SK-N-SH (cell line): ENCODE measurements around the gene AEBP1. TPM values are rescaled to one million over a fixed set of nuclear protein-coding genes. Genes with fewer than 3 reads are reported as not detected.

Experiments
- CTCF ChIA-PET: fragments of 300-600, 350-600 bp; formaldehyde crosslinking; extraction: SDS; loops from one replicate; lab custom pipeline; 2021; lab: Yijun Ruan, JAX
- POLR2A ChIA-PET: fragments of 350-600 bp; sonication (Branson Sonifier 250); formaldehyde crosslinking; extraction: SDS; loops from one replicate; lab custom pipeline; 2020; ENCODE audit warnings: antibody characterized with exemption, inconsistent platforms; lab: Yijun Ruan, JAX
- DNase-seq: peaks from one replicate; pipeline ENCODE4 v3.0.0; 2012
- H2AFZ ChIP-seq: fragments of 200-600 bp; sonication (generic); 2 replicates; pipeline ENCODE4 v1.8.1; 2016; ENCODE audit warnings: antibody characterized with exemption, mild to moderate bottlenecking, low read depth
- H3F3A ChIP-seq: fragments of 200-600 bp; sonication (generic); replicated peaks from 2 replicates; pipeline ENCODE3; 2016; ENCODE audit warnings: antibody characterized with exemption, mild to moderate bottlenecking; ENCODE audit not compliant: insufficient read depth
- H3K27ac ChIP-seq, 2 experiments: fragments of 200-500 bp in 1 of 2; fragments of 200-600 bp in 1 of 2; sonication (Bioruptor generic) in 1 of 2; sonication (generic), shearing (Covaris generic) in 1 of 2; 2 replicates each; pipeline versions ENCODE4 v1.5.1 to v1.6.1; 2014 to 2016; ENCODE audit warnings: low read depth in 2 of 2, inconsistent platforms in 1 of 2, low read length in 1 of 2, mild to moderate bottlenecking in 1 of 2, mixed read lengths in 1 of 2
- H3K27me3 ChIP-seq: fragments of 200-600 bp; sonication (generic), shearing (Covaris generic); 2 replicates; pipeline ENCODE4 v1.6.1; 2016; ENCODE audit warnings: mixed run types; ENCODE audit not compliant: insufficient read depth
- H3K36me3 ChIP-seq, 2 experiments: fragments of 200-500 bp in 1 of 2; fragments of 200-600 bp in 1 of 2; sonication (Bioruptor generic) in 1 of 2; sonication (generic) in 1 of 2; replicated peaks in 1 of 2; 2 replicates each; pipeline versions ENCODE3 to v1.5.1; 2014 to 2016; ENCODE audit warnings: low read length in 1 of 2, mild to moderate bottlenecking in 1 of 2; ENCODE audit not compliant: insufficient read depth in 2 of 2, control insufficient read depth in 1 of 2
- H3K4me1 ChIP-seq, 2 experiments: fragments of 200-500 bp in 1 of 2; fragments of 200-600 bp in 1 of 2; sonication (Bioruptor generic) in 1 of 2; sonication (generic), shearing (Covaris generic) in 1 of 2; 2 replicates each; pipeline versions ENCODE4 v1.5.1 to v1.6.1; 2014 to 2016; ENCODE audit warnings: low read depth in 1 of 2, low read length in 1 of 2, mixed run types in 1 of 2; ENCODE audit not compliant: insufficient read depth in 2 of 2, control insufficient read depth in 1 of 2
- H3K4me2 ChIP-seq: fragments of 200-600 bp; sonication (generic), shearing (Covaris generic); 2 replicates; pipeline ENCODE4 v1.6.1; 2017; ENCODE audit warnings: mixed run types
- H3K4me3 ChIP-seq, 2 experiments: fragments of 200-500 bp in 1 of 2; fragments of 200-600 bp in 1 of 2; sonication (Bioruptor generic) in 1 of 2; sonication (generic), shearing (Covaris generic) in 1 of 2; 2 replicates each; pipeline versions ENCODE4 v1.5.1 to v1.8.1; 2014 to 2016; ENCODE audit warnings: low read depth in 2 of 2, inconsistent platforms in 1 of 2, low read length in 1 of 2, mild to moderate bottlenecking in 1 of 2, mixed read lengths in 1 of 2, moderate library complexity in 1 of 2
- H3K79me2 ChIP-seq: fragments of 200-600 bp; sonication (generic); 2 replicates; pipeline ENCODE4 v1.8.1; 2017; ENCODE audit warnings: mild to moderate bottlenecking; ENCODE audit not compliant: insufficient read depth
- H3K9ac ChIP-seq: fragments of 200-600 bp; sonication (generic); 2 replicates; pipeline ENCODE4 v1.6.1; 2017; ENCODE audit warnings: mixed run types
- H3K9me2 ChIP-seq: fragments of 200-600 bp; sonication (generic); 2 replicates; pipeline ENCODE4 v1.6.1; 2017; ENCODE audit warnings: mixed run types
- H3K9me3 ChIP-seq: fragments of 200-600 bp; sonication (generic); 2 replicates; pipeline ENCODE4 v1.6.1; 2017; ENCODE audit warnings: mixed run types, mild to moderate bottlenecking, moderate library complexity
- H4K20me1 ChIP-seq: fragments of 200-600 bp; sonication (generic); 2 replicates; pipeline ENCODE4 v1.6.1; 2017; ENCODE audit warnings: mild to moderate bottlenecking, mixed run types; ENCODE audit not compliant: insufficient read depth
- ELF1 ChIP-seq: IDR thresholded peaks from 2 replicates; pipeline ENCODE4 v1.4.0; 2012
- EZH2phosphoT487 ChIP-seq: fragments of 200-600 bp; sonication (generic); IDR thresholded peaks from 2 replicates; pipeline ENCODE4 v1.6.1; 2017; ENCODE audit warnings: low read depth, mixed run types, mild to moderate bottlenecking, antibody characterized with exemption, moderate library complexity, borderline replicate concordance
- FOXJ3 ChIP-seq: sonication (generic); formaldehyde crosslinking; IDR thresholded peaks from 2 replicates; pipeline ENCODE4 v1.5.1; 2020; ENCODE audit warnings: mild to moderate bottlenecking, missing genetic modification reagents
- FOXM1 ChIP-seq: IDR thresholded peaks from 2 replicates; pipeline ENCODE4 v1.4.0; 2012; ENCODE audit warnings: low read depth, mild to moderate bottlenecking
- MAX ChIP-seq: IDR thresholded peaks from 2 replicates; pipeline ENCODE4 v1.4.0; 2012; ENCODE audit warnings: low read depth
- MEF2A ChIP-seq: IDR thresholded peaks from 2 replicates; pipeline ENCODE4 v1.4.0; 2012; ENCODE audit warnings: low read depth, borderline replicate concordance
- PBX3 ChIP-seq: IDR thresholded peaks from 2 replicates; pipeline ENCODE4; 2012
- POLR2AphosphoS5 ChIP-seq: IDR thresholded peaks from 2 replicates; pipeline ENCODE4 v1.6.1; 2012; ENCODE audit warnings: low read depth, low read length
- REST ChIP-seq: IDR thresholded peaks from 2 replicates; pipeline ENCODE4 v1.6.1; 2012; ENCODE audit warnings: mild to moderate bottlenecking, low read depth, low read length, moderate library complexity
- RFX5 ChIP-seq: IDR thresholded peaks from 2 replicates; pipeline ENCODE4 v1.6.1; 2012; ENCODE audit warnings: mild to moderate bottlenecking, improper control_type of control experiment, low read length
- SIN3A ChIP-seq: IDR thresholded peaks from 2 replicates; pipeline ENCODE4 v1.6.1; 2012; ENCODE audit warnings: low read depth, mild to moderate bottlenecking, low read length, moderate library complexity, borderline replicate concordance
- TAF1 ChIP-seq: IDR thresholded peaks from 2 replicates; pipeline ENCODE4 v1.6.1; 2012; ENCODE audit warnings: low read depth, mild to moderate bottlenecking, low read length, moderate library complexity, borderline replicate concordance
- TCF12 ChIP-seq: IDR thresholded peaks from 2 replicates; pipeline ENCODE4 v1.4.0; 2012
- USF2 ChIP-seq: fragments of 150-350 bp; IDR thresholded peaks from 2 replicates; pipeline ENCODE4 v1.6.1; 2017; ENCODE audit warnings: antibody characterized with exemption, low read length, low read depth, borderline replicate concordance
- ZBTB33 ChIP-seq: IDR thresholded peaks from 2 replicates; pipeline ENCODE4 v1.4.0; 2012; ENCODE audit warnings: low read depth, borderline replicate concordance
- WGBS: methylation state at CpG from one replicate; pipeline ENCODE4 v1.1.6; 2017; ENCODE audit warnings: low lambda C conversion rate; 5-methylcytosine and 5-hydroxymethylcytosine counted together
- polyA plus RNA-seq, 3 experiments: library from polyadenylated mRNA; depleted of rRNA; stranded (reverse); fragments of >200 nt; gene quantifications; 2 replicates each; pipeline ENCODE4 v1.2.3, GENCODE V29; 2012

AEBP1 gene
- polyA plus RNA-seq, 1 of the 3 experiments (the other 2 are of a cell fraction): 105 TPM

- TF ChIP-seq FOXM1: no peak
- TF ChIP-seq EZH2phosphoT487: no peak
- TF ChIP-seq ZBTB33: no peak
- TF ChIP-seq REST: no peak
- no peak for TF ChIP-seq MEF2A
- TF ChIP-seq TAF1: no peak
- no peak for TF ChIP-seq MAX
- no peak for TF ChIP-seq RFX5
- no peak for TF ChIP-seq TCF12
- TF ChIP-seq, all 33 proteins: peak for 5
Measured at GRCh38 chr7:44065431-44066110, 38.6 kb upstream of the AEBP1 start, which contains the start of gene PGAM2 (continued).

- WGBS: 86% methylated on average over 6 of the region's 6 CpGs
- CTCF ChIA-PET: interaction anchor here (0.6 to 1.3 kb wide), 2 partner anchors 9 to 21 kb away, joined by 3 to 4 read pairs; partner anchors contain the start of gene DBNL
- no peaks in the 10 kb centered on the region for H3K79me2 ChIP-seq
- peaks cover 39% of the 10 kb centered on the region for H3F3A ChIP-seq
- peaks cover 1 to 16% of the 10 kb centered on the region in 2 experiments for H3K36me3 ChIP-seq
- H3K27me3 ChIP-seq: no peaks in the 10 kb centered on the region
- peak overlapping the region in 1 of 2 experiments; percentile 18; a peak in 1 of 4 replicates for H3K27ac ChIP-seq
- TF ChIP-seq SIN3A (no peak), POLR2AphosphoS5 (peak; percentile 70; the same call in 1 of the 2 replicates), USF2 (0 out of 2 replicates have a peak, but pooled peaks have one; percentile 4), ELF1 (no peak), MAX (no peak), TAF1 (no peak), PBX3 (no peak), FOXJ3 (CRISPR knock-in tag) (no peak), TCF12 (no peak)
- TF ChIP-seq, all 33 proteins: peak for 2
- Histone ChIP-seq H3K9me3 (no peaks in the 10 kb centered on the region), H3K4me1 (peaks cover 4 to 43% of the 10 kb centered on the region in 2 experiments), H3K4me2 (no peak overlapping the region), H2AFZ (no peak overlapping the region), H4K20me1 (no peaks in the 10 kb centered on the region), H3K9ac (no peak overlapping the region), H3K4me3 (no peak overlapping the region), H3K9me2 (no peaks in the 10 kb centered on the region)
- POLR2A ChIA-PET: interaction anchor here (1.0 to 1.9 kb wide), 6 partner anchors 9 to 57 kb away, joined by 4 to 11 read pairs (median 4); partner anchors contain the start of genes DBNL and POLD2
- no peak for DNase-seq
Measured at GRCh38 chr7:44066111-44066460, 38.1 kb upstream of the AEBP1 start.
